Measurements from ENCODE around the gene MUC22.

The MUC22 gene

DNA sequence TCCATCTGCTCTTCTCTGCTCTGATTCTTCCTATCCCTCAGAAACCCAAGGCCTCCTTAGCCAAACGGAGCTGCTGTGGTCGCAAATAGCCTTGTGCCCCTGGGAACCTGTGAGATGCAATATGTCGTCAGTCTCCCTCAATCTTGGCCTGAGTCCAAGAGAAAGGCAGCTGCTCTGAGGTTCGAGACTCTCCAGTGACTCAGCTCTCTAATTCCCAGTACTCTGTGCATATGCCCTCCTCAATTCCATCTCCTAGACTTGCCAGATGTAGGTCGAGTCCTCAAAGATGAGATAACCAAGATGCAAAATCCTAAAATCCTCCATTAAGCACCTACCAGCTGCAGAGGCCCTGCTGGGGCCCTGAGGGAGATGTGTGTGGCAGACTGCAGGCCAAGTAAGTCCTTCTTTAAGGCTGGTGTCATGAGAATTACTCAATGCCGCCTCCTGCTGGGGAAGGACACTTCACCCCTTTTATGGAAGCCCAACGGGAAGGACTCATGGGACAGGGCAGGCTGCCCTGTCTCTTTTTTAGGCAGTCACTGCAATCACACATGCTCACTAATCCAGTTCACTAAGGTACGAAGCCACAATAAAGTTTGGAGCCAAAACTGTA lies 73.6 kb downstream of the MUC22 start:
- no peaks in the 10 kb centered on the region for H3K4me1 ChIP-seq (ENCODE audit: insufficient read depth, insufficient read length)
- no peak for TF ChIP-seq ZNF274 (IDR thresholded peaks at IDR 0.05; ENCODE audit: low read depth, low read length)
- no peak for TF ChIP-seq SUZ12 (IDR thresholded peaks at IDR 0.05; ENCODE audit: extremely low read depth, insufficient read depth, insufficient read length)
- TF ChIP-seq YY1 (IDR thresholded peaks at IDR 0.05; ENCODE audit: insufficient read depth, insufficient read length): no peak
- DNase-seq (ENCODE audit: low read depth, low spot score): peak; percentile 50

More for the DNA sequence above, 73.6 kb downstream of the MUC22 start:
- H3K9me3 ChIP-seq (ENCODE audit: insufficient read depth, low read length): no peaks in the 10 kb centered on the region
- no peaks in the 10 kb centered on the region for H3K27me3 ChIP-seq (ENCODE audit: insufficient read depth, insufficient read length)
- no peak overlapping the region for H3K9ac ChIP-seq (ENCODE audit: insufficient read length, low read depth)
- H3K4me3 ChIP-seq (ENCODE audit: insufficient read length, low read depth): no peak overlapping the region
- no peaks in the 10 kb centered on the region for H3K36me3 ChIP-seq (ENCODE audit: insufficient read depth, insufficient read length, low read length)
